Esophagus (tissue), 2 donors: Measurements from ENCODE around the gene SCYGR4. TPM values are rescaled to one million over a fixed set of nuclear protein-coding genes. Genes with fewer than 3 reads are reported as not detected.
"Not testable (repeated sequence)": the region's sequence is repeated elsewhere in the genome, so short reads cannot be mapped to it uniquely, and the experiment has no call there.

Experiments used
- H3K27ac ChIP-seq, 2 donors: one replicate each; pipeline ENCODE4 v1.5.1; 2013; ENCODE audit warnings: low read depth in 2 of 2, mild to moderate bottlenecking in 2 of 2, inconsistent platforms in 1 of 2, low read length in 1 of 2, moderate library complexity in 1 of 2
- H3K27me3 ChIP-seq, 2 donors: one replicate each; pipeline ENCODE4 v1.6.1; 2013; ENCODE audit warnings: low read length in 2 of 2, control low read depth in 1 of 2, mild to moderate bottlenecking in 1 of 2; ENCODE audit not compliant: insufficient read depth in 2 of 2, control insufficient read depth in 1 of 2
- H3K36me3 ChIP-seq, 2 donors: one replicate each; pipeline ENCODE4 v1.6.1; 2013; ENCODE audit warnings: low read length in 1 of 2; ENCODE audit not compliant: control insufficient read depth in 2 of 2, insufficient read depth in 2 of 2
- H3K4me1 ChIP-seq, 2 donors: one replicate each; pipeline ENCODE4 v1.6.1; 2013; ENCODE audit warnings: low read length in 1 of 2; ENCODE audit not compliant: control insufficient read depth in 2 of 2, insufficient read depth in 2 of 2
- H3K4me3 ChIP-seq, 2 donors: one replicate each; pipeline ENCODE4 v1.5.1; 2013; ENCODE audit warnings: low read length in 2 of 2, mild to moderate bottlenecking in 2 of 2, low read depth in 1 of 2, moderate library complexity in 1 of 2
- H3K9me3 ChIP-seq, 2 donors: one replicate each; pipeline ENCODE4 v1.6.1; 2013; ENCODE audit warnings: mild to moderate bottlenecking in 2 of 2, low read depth in 1 of 2, low read length in 1 of 2, moderate library complexity in 1 of 2; ENCODE audit not compliant: control insufficient read depth in 2 of 2, insufficient read depth in 1 of 2
- WGBS, 2 donors: extraction: QIAGEN DNeasy Blood & Tissue Kit; methylation state at CpG; one replicate each; pipeline ENCODE4 v1.1.7; 2013; 5-methylcytosine and 5-hydroxymethylcytosine counted together
- polyA plus RNA-seq, 2 donors: library from polyadenylated mRNA; stranded (reverse); fragments of 200-250 nt; gene quantifications; one replicate each; pipeline ENCODE4 v1.2.3, GENCODE V29; 2013
- donor health status: healthy with polysubstance abuse.
- donor health status: Bipolar disorder and iron deficiency.

SCYGR4 gene
- polyA plus RNA-seq, 2 donors: not detected

DNA sequence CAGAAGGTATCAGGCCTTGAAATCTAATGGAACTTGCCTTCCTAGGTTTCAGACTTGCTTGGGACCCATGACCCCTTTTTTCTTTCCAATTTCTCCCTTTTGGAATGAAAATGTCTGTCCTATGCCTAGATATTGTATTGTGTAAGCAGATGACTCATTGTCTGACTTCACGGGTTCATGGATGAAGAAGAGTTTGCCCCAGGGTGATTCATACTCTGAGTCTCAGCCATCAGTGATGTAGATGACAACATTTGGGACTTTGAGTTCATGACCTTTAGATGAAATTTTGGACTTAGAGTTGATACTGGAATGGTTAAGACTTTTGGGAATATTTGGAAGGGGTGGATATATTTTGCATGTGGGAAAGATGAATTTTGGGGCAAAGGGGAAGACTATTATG is 38.2 kb downstream of the SCYGR4 start:
- Histone ChIP-seq H3K36me3 (no peaks in the 10 kb centered on the region), H3K9me3 (no peaks in the 10 kb centered on the region), H3K4me1 (no peaks in the 10 kb centered on the region), H3K4me3 (no peak overlapping the region), H3K27me3 (no peaks in the 10 kb centered on the region), H3K27ac (no peak overlapping the region)
- 14 to 16% methylated on average over 1 of the region's 1 CpG for WGBS, 2 donors

GRCh38 chr2:227657199-227657845 is 40.0 kb downstream of the SCYGR4 start:
- Histone ChIP-seq H3K4me3 (no peak overlapping the region), H3K36me3 (no peaks in the 10 kb centered on the region), H3K27me3 (no peaks in the 10 kb centered on the region), H3K27ac (no peak overlapping the region), H3K9me3 (no peaks in the 10 kb centered on the region), H3K4me1 (no peaks in the 10 kb centered on the region)
- WGBS, 2 donors: 69 to 79% methylated on average over 8 of the region's 8 CpGs

DNA sequence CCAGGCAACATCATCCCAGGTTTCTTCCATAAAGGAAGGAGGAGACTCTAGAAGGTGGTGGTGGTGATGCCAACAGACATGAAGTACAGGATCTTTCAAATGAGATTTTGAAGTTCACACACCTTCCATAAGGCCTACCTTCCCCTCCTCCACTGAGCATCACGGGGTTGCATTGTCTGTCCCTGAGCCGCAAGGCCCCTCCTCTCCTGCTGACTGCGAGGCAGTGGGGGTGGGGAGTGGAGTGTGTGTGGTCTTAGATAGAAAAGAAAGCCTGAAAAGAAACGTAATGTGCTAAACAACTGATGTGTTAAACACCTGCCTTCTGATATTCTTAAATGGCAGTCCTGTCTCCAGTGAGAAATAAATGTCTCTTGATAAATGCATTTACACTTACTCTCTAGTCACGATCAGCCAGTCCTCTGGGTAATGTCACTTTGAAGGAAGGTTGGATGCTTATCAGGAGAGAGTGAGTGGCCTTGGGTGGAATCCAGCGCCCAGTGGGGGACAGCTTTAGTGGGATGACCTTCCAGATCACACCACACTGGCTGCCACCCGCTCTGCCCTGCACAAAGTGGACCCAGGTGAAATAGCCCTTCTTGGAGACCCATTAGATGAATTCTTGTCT is 43.8 kb downstream of the SCYGR4 start:
- Histone ChIP-seq H3K9me3 (no peaks in the 10 kb centered on the region), H3K4me3 (no peak overlapping the region)
- 52 to 60% methylated on average over 7 of the region's 7 CpGs for WGBS, 2 donors

GRCh38 chr2:227661827-227662226 is 44.5 kb downstream of the SCYGR4 start:
- H3K27ac ChIP-seq: no peak overlapping the region
- no peaks in the 10 kb centered on the region for H3K36me3 ChIP-seq
- 50 to 51% methylated on average over 3 of the region's 3 CpGs for WGBS, 2 donors
- H3K4me1 ChIP-seq: no peaks in the 10 kb centered on the region
- no peak overlapping the region for H3K4me3 ChIP-seq
- H3K9me3 ChIP-seq: no peaks in the 10 kb centered on the region
- no peaks in the 10 kb centered on the region for H3K27me3 ChIP-seq

More for the DNA sequence above, 43.8 kb downstream of the SCYGR4 start:
- Histone ChIP-seq H3K27ac (no peak overlapping the region), H3K4me1 (no peaks in the 10 kb centered on the region), H3K27me3 (no peaks in the 10 kb centered on the region), H3K36me3 (no peaks in the 10 kb centered on the region)

GRCh38 chr2:227665189-227665940 is 48.1 kb downstream of the SCYGR4 start:
- H3K36me3 ChIP-seq: no peaks in the 10 kb centered on the region
- H3K4me1 ChIP-seq: no peaks in the 10 kb centered on the region
- H3K27ac ChIP-seq: no peak overlapping the region
- WGBS, 2 donors: 84 to 87% methylated on average over 6 of the region's 6 CpGs
- H3K4me3 ChIP-seq: no peak overlapping the region
- H3K27me3 ChIP-seq: no peaks in the 10 kb centered on the region
- no peaks in the 10 kb centered on the region for H3K9me3 ChIP-seq

DNA sequence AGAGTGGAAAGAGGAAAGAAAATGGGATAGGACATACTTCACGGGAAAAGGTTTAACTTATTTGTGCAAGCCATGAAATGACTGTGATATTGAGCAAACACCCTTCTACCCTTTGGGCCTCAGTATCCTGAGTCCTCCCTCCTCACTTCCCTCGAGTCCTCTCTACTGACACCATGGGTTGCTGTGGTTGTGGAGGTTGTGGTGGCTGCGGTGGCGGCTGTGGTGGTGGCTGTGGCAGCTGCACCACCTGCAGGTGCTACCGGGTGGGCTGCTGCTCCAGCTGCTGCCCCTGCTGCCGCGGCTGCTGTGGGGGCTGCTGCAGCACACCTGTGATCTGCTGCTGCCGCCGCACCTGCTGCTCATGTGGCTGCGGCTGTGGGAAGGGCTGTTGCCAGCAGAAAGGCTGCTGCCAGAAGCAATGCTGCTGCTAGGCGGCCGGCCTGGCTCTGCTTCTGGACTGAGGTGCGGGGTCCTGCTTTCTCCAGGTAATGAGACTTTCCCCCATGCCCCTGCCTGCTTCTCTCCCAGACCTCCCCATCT is 49.4 kb downstream of the SCYGR4 start, which contains the start of gene SCYGR5:
TSS of gene SCYGR5 (plus strand) at position 174 of the 540 bp plus-strand sequence. CDS start at position 174, 0 bp downstream.
- not testable (repeated sequence) for H3K4me3 ChIP-seq, H3K27ac ChIP-seq, H3K9me3 ChIP-seq, H3K4me1 ChIP-seq, H3K36me3 ChIP-seq, H3K27me3 ChIP-seq
- WGBS, 2 donors: 87 to 89% methylated on average over 13 of the region's 13 CpGs

Other genes starting within 250 kb of the SCYGR4 start
- under 1 TPM in 1 of 2 donors, not detected in 1; 0.04 TPM for gene TM4SF20, start 238.2 kb upstream of the SCYGR4 start, polyA plus RNA-seq
- gene SCYGR1, start 229.5 kb upstream of the SCYGR4 start, polyA plus RNA-seq: not detected
- 10 to 100 TPM; 20.3 to 31.2 TPM for gene AGFG1, start 145.3 kb upstream of the SCYGR4 start, polyA plus RNA-seq
- not detected for gene SCYGR2, start 18.6 kb upstream of the SCYGR4 start, polyA plus RNA-seq
- not detected for gene SCYGR3, start 2.7 kb upstream of the SCYGR4 start, polyA plus RNA-seq
- gene SCYGR5, start 49.3 kb downstream of the SCYGR4 start, polyA plus RNA-seq: not detected
- gene SLC19A3, start 100.5 kb downstream of the SCYGR4 start, polyA plus RNA-seq: under 1 TPM; 0.14 TPM
- not detected for gene SCYGR6, start 107.3 kb downstream of the SCYGR4 start, polyA plus RNA-seq
- gene SCYGR7, start 110.8 kb downstream of the SCYGR4 start, polyA plus RNA-seq: not detected
- gene SCYGR8, start 128.4 kb downstream of the SCYGR4 start, polyA plus RNA-seq: not detected
- gene CCL20, start 196.3 kb downstream of the SCYGR4 start, polyA plus RNA-seq: 10 to 100 TPM in 1 of 2 donors, 1 to 10 TPM in 1; 8.4 to 56.3 TPM